ENCODE data around the gene MRPL54.

DNA sequence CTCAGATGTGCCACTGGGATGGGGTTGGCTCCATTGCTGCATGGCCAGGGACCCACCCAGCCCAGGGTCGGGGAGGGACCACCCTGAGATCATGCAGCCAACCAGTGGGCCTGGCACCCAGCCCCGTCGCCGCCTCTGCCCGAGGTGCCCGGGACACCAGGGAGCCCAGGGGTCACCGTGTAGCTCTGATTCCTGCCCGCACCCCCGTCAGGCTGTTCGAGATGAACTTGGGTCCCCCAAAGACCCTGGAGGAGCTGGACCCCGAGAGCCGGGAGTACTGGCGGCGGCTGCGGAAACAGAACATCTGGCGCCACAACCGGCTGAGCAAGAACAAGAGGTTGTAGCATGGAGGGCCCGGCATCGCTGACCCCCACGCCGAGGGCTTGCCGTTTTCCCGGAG, 4.6 kb downstream of the MRPL54 start:
- TF ChIP-seq, protein P1, sequence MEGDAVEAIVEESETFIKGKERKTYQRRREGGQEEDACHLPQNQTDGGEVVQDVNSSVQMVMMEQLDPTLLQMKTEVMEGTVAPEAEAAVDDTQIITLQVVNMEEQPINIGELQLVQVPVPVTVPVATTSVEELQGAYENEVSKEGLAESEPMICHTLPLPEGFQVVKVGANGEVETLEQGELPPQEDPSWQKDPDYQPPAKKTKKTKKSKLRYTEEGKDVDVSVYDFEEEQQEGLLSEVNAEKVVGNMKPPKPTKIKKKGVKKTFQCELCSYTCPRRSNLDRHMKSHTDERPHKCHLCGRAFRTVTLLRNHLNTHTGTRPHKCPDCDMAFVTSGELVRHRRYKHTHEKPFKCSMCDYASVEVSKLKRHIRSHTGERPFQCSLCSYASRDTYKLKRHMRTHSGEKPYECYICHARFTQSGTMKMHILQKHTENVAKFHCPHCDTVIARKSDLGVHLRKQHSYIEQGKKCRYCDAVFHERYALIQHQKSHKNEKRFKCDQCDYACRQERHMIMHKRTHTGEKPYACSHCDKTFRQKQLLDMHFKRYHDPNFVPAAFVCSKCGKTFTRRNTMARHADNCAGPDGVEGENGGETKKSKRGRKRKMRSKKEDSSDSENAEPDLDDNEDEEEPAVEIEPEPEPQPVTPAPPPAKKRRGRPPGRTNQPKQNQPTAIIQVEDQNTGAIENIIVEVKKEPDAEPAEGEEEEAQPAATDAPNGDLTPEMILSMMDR (IDR thresholded peaks at IDR 0.05; ENCODE audit: poor library complexity, severe bottlenecking), result no peak
- TF ChIP-seq REST (IDR thresholded peaks at IDR 0.05; ENCODE audit: borderline replicate concordance), result no peak

Data from neural cell (in vitro differentiated cells).